Transverse colon (tissue), 4 donors: ENCODE data around the gene PIM3. TPM values are rescaled to one million over a fixed set of nuclear protein-coding genes. Genes with fewer than 3 reads are reported as not detected.

Experiments
- DNase-seq: peaks from one replicate; pipeline ENCODE4 v3.0.0-alpha.2; 2019
- H3K27ac ChIP-seq, 4 donors: fragments of 200-600 bp; sonication (generic); 2 replicates each; pipeline ENCODE4 v1.5.1; 2016 to 2018; ENCODE audit warnings: inconsistent platforms in 4 of 4
- H3K27me3 ChIP-seq: fragments of 200-600 bp; sonication (generic); 2 replicates; pipeline ENCODE4 v1.5.1; 2017; ENCODE audit warnings: inconsistent platforms
- H3K36me3 ChIP-seq, 4 donors: fragments of 200-600 bp; sonication (generic); 2 replicates each; pipeline ENCODE4 v1.5.1; 2017 to 2019; ENCODE audit warnings: inconsistent platforms in 4 of 4
- H3K4me1 ChIP-seq, 4 donors: fragments of 200-600 bp; sonication (generic); 2 replicates each; pipeline ENCODE4 v1.5.1; 2017 to 2020; ENCODE audit warnings: inconsistent platforms in 4 of 4
- H3K4me3 ChIP-seq, 4 donors: fragments of 200-600 bp; sonication (generic); 1 replicate in 1 of 4; 2 replicates in 3 of 4; pipeline versions ENCODE4 v1.5.1 to v1.6.1; 2017 to 2019; ENCODE audit warnings: inconsistent platforms in 4 of 4
- H3K9me3 ChIP-seq, 2 donors: fragments of 200-600 bp; sonication (generic); 2 replicates each; pipeline ENCODE4 v1.5.1; 2017 to 2019; ENCODE audit warnings: inconsistent platforms in 2 of 2
- EP300 ChIP-seq: sonication (generic); formaldehyde crosslinking; IDR thresholded peaks from one replicate; pipeline ENCODE4 v1.6.1; 2017; ENCODE audit warnings: antibody characterized with exemption, low read depth
- POLR2A ChIP-seq: fragments of 450-650 bp; IDR thresholded peaks from one replicate; pipeline ENCODE4 v1.6.1; 2016; ENCODE audit warnings: antibody characterized with exemption, mild to moderate bottlenecking, moderate library complexity
- POLR2AphosphoS5 ChIP-seq, 3 donors: sonication (generic); formaldehyde crosslinking; IDR thresholded peaks; one replicate each; pipeline ENCODE4 v1.6.1; 2016; ENCODE audit warnings: antibody characterized with exemption in 3 of 3
- WGBS, 2 donors: methylation state at CpG; one replicate each; pipeline ENCODE4 v1.1.5; 2018; ENCODE audit warnings: low coverage in 1 of 2; 5-methylcytosine and 5-hydroxymethylcytosine counted together
- in situ Hi-C, 4 donors: fragments of 200-750 bp; cut with MboI; loops; one replicate each; pipeline versions ENCODE4 v1.15.0 to v1.15.1; 2017; ENCODE audit warnings: low sequenced_read_pairs in 3 of 4, low pct_ligation_motif_present in 1 of 4, low pct_unique_long_range_greater_than_20kb in 1 of 4
- intact Hi-C: fragments of 100-400 bp; cut with DNase I; formaldehyde crosslinking; loops from one replicate; pipeline ENCODE4 v1.15.1; 2023; ENCODE audit warnings: low total_unique reads
- total RNA-seq, 4 donors: library from RNA; depleted of rRNA; stranded (reverse); fragments of >200 nt; gene quantifications; one replicate each; pipeline ENCODE4 v1.1.0, GENCODE V29; 2016
- TF ChIP-seq, protein P1 (sequence below), 5 experiments: fragments of 200-600 bp in 3 of 5; fragments of 450-650 bp in 2 of 5; sonication (generic) in 3 of 5; IDR thresholded peaks; 1 replicate in 2 of 5; 2 replicates in 3 of 5; pipeline ENCODE4 v1.5.1; 2016 to 2017; ENCODE audit warnings: antibody characterized with exemption in 5 of 5, inconsistent platforms in 3 of 5, mild to moderate bottlenecking in 2 of 5, moderate library complexity in 1 of 5

The PIM3 gene
- total RNA-seq, 4 donors from 2014 or later: 115 to 290 (median 147) TPM

DNA sequence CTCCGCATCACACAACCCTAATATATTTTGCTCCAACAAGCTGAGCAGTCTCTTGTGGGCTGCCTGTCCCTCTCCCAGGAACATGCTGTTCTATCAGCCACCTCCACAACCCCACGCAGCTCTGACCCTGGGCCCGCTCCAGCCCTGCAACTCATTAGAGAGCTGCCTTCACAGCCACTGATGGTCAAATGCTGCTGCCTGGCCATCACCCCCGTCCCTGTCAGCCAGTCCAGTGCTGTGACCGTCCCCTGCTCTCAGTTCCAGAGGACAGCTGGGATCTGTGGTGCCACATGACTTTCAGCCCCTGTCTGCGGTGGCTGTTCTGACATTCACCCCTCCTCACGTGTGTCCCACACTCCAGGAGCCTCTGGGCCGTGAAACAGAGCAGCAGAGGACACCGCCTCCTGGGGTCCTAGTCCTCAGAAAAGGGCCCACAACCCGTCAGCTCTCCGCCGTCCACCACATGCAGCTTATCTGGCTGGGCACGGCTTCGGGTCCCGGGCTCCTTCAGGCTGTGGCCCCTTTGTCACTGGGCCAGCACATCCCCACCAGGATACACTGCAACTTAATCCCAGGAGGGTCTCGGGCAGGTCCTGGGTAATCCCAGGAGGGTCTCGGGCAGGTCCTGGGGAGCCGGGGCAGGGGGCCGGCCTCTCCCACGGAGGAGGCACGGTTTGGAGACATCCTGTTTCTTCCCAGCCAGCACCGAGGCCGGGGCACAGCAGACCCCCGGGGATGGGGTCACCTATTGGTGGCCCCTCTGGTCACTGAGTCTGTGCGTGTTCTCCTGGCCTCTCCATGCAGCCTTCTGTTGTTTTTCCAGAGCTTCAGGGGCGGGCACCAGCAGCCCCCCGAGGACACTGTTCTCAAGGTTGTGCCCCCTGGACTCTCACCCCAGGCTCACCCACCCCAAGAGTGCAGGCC lies 27.1 kb upstream of the PIM3 start:
- TF ChIP-seq EP300: no peak
- peak in 2 of 3 donors; percentile 10 to 61 for TF ChIP-seq POLR2AphosphoS5 (IDR thresholded peaks at IDR 0.05)
- in situ Hi-C loops (loop anchor here in 2 of 4 donors (5.0 to 10.0 kb wide), 2 partner anchors 51 to 99 kb away; no protein-coding TSS in a partner anchor), intact Hi-C loops (no loop called here)
- peak overlapping the region; percentile 86 to 97 (median 92) for H3K27ac ChIP-seq
- peak; percentile 66 for DNase-seq
- H3K27me3 ChIP-seq: peaks cover 9% of the 10 kb centered on the region
- WGBS, 2 donors: 72% methylated on average over 27 of the region's 27 CpGs; no CpG with 5 or more reads in 1 of the 2 donors
- H3K9me3 ChIP-seq: no peaks in the 10 kb centered on the region
- peak overlapping the region in 1 of 4 donors; percentile 43 for H3K4me3 ChIP-seq
- peaks cover 36 to 66% (median 50%) of the 10 kb centered on the region in 4 donors for H3K4me1 ChIP-seq
- H3K36me3 ChIP-seq: no peaks in the 10 kb centered on the region

DNA sequence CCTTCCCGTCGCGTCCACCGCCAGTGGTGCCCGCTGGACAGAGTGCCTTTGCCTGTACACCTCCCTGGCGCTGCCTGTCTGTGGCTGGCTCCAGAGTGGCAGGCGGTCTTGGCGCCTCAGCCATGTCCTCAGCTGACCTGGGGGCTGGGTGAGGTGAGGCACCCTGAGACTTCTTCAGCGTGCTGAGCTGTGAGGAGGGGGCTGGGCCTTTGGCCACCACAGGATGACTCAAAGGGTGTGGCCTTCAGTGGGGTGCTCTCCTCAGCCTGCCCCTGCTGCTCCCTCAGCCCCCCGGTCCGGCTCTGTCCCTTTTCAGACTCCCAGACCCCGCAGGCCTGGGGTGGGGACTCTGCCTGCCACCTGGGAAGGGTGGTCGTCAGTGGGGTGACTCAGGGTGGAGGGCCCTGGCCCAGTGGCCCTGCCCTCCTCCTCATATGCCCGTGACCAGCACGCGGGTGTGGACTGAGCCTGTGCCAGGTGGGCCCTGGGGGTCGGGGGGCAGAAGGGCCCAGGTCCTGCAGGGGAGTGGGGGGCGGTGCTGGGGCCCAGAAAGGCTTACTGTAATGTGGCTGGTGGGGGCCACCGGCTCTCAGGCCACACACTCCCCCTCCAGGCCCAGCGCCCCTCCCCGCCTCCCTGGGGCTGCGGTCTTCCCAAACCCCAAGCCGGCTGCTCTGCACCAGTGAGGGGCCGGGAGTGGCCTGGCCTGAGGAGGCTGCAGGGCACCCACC lies 26.2 kb upstream of the PIM3 start:
- intact Hi-C loops: no loop called here
- Histone ChIP-seq H3K27me3 (peaks cover under 1% of the 10 kb centered on the region), H3K27ac (peak overlapping the region; percentile 86 to 97 (median 92)), H3K9me3 (no peaks in the 10 kb centered on the region), H3K4me1 (peaks cover 36 to 62% (median 47%) of the 10 kb centered on the region in 4 donors), H3K4me3 (peak overlapping the region; percentile 24 to 44 (median 38)), H3K36me3 (no peaks in the 10 kb centered on the region)
- 57 to 72% methylated on average over 3 to 8 of the region's 24 CpGs for WGBS, 2 donors
- no peak for TF ChIP-seq EP300
- peak; percentile 21 to 54 (median 53) for TF ChIP-seq POLR2AphosphoS5 (IDR thresholded peaks at IDR 0.05)
- TF ChIP-seq POLR2A: no peak
- in situ Hi-C loops: loop anchor here in 2 of 4 donors (5.0 to 10.0 kb wide), 2 partner anchors 50 to 98 kb away; no protein-coding TSS in a partner anchor
- DNase-seq: peak; percentile 75

DNA sequence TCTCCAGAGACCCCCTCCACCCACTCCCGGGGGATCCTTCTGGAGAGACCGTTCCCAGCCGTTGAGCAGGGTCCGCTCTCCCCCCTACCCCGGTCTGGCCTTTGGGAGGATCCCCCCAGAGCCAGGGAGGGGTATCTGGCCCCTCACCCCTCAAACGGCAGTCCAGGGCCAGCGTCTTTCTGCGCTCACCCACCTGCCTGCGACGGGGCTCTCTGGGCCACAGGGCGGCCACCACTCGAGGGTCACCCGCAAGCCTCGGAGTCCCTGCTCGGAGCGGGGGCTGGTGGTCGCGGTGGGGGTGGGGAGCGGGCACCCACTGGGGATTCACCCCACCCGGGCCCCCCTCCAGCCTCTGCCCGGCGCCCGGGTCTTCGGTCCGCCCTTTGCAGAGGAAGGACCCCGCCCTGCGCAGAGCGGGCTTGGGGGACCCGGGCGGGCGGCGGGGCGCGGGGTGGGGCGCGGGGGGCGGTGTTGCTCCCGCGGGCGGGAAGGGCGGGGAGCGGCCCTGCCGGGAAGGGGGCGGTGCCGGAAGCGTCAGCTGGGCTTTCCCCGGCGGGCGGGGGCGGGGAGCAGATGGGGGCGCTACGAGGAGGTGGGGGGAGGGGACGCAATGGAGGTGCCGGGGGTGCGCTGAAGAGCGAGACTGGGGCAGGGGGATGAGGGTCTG lies 25.5 kb upstream of the PIM3 start:
- Histone ChIP-seq H3K36me3 (no peaks in the 10 kb centered on the region), H3K27ac (peak overlapping the region; percentile 86 to 97 (median 92)), H3K27me3 (no peaks in the 10 kb centered on the region), H3K4me1 (peaks cover 36 to 57% (median 43%) of the 10 kb centered on the region in 4 donors), H3K4me3 (peak overlapping the region; percentile 24 to 44 (median 38)), H3K9me3 (no peaks in the 10 kb centered on the region)
- 18% methylated on average over 16 of the region's 56 CpGs; no CpG with 5 or more reads in 1 of the 2 donors for WGBS, 2 donors
- peak; percentile 92 for DNase-seq
- TF ChIP-seq POLR2AphosphoS5 (IDR thresholded peaks at IDR 0.05) (peak in 1 of 3 donors; percentile 24), POLR2A (no peak), EP300 (no peak)
- TF ChIP-seq, protein P1, sequence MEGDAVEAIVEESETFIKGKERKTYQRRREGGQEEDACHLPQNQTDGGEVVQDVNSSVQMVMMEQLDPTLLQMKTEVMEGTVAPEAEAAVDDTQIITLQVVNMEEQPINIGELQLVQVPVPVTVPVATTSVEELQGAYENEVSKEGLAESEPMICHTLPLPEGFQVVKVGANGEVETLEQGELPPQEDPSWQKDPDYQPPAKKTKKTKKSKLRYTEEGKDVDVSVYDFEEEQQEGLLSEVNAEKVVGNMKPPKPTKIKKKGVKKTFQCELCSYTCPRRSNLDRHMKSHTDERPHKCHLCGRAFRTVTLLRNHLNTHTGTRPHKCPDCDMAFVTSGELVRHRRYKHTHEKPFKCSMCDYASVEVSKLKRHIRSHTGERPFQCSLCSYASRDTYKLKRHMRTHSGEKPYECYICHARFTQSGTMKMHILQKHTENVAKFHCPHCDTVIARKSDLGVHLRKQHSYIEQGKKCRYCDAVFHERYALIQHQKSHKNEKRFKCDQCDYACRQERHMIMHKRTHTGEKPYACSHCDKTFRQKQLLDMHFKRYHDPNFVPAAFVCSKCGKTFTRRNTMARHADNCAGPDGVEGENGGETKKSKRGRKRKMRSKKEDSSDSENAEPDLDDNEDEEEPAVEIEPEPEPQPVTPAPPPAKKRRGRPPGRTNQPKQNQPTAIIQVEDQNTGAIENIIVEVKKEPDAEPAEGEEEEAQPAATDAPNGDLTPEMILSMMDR (IDR thresholded peaks at IDR 0.05): no peak
- intact Hi-C loops: no loop called here
- in situ Hi-C loops: loop anchor here in 2 of 4 donors (5.0 to 10.0 kb wide), 2 partner anchors 50 to 97 kb away; no protein-coding TSS in a partner anchor

DNA sequence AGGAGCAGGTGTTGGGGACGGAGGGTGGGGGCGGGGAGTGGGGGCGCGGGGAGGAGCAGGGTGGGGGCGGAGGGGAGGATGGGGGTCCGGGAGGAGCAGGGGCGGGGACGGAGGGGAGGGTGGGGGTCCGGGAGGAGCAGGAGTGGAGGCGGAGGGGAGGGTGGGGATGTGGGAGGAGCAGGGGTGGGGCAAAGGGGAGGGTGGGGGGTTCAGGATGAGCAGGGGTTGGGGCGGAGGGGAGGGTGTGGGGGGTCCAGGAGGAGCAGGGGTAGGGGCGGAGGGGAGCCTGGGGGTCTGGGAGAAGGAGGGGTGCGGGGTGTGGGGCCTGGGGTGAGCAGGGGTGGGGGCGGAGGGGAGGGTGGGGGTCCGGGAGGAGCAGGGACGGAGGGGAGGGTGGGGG lies 25.0 kb upstream of the PIM3 start:
- peaks cover 36 to 56% (median 43%) of the 10 kb centered on the region in 4 donors for H3K4me1 ChIP-seq
- in situ Hi-C loops: loop anchor here in 1 of 4 donors (10.0 kb wide), 1 partner anchor 49 kb away; no protein-coding TSS in a partner anchor
- H3K27ac ChIP-seq: peak overlapping the region; percentile 86 to 97 (median 92)
- H3K27me3 ChIP-seq: no peaks in the 10 kb centered on the region
- intact Hi-C loops: no loop called here
- TF ChIP-seq POLR2A (no peak), EP300 (no peak), POLR2AphosphoS5 (IDR thresholded peaks at IDR 0.05) (no peak)
- TF ChIP-seq, protein P1 (IDR thresholded peaks at IDR 0.05): no peak
- H3K4me3 ChIP-seq: peak overlapping the region; percentile 33 to 44 (median 39)
- no peaks in the 10 kb centered on the region for H3K36me3 ChIP-seq
- no peak for DNase-seq
- H3K9me3 ChIP-seq: no peaks in the 10 kb centered on the region
- 0% methylated on average over 1 of the region's 16 CpGs; no CpG with 5 or more reads in 1 of the 2 donors for WGBS, 2 donors
